Measurements from ENCODE around the gene PFDN1. TPM values are rescaled to one million over a fixed set of nuclear protein-coding genes. Genes with fewer than 3 reads are reported as not detected.

The PFDN1 gene
- total and polyA plus RNA-seq, 7 donors, result 35.9 to 115 (median 55.0) TPM

GRCh38 chr5:140197023-140197422 is 105.9 kb downstream of the PFDN1 start:
- Histone ChIP-seq H3K9me3 (no peaks in the 10 kb centered on the region), H3K27me3 (ENCODE audit: insufficient read depth in 3 of 3, low read length in 2 of 3) (no peaks in the 10 kb centered on the region), H3K36me3 (ENCODE audit: insufficient read depth in 1 of 2, low read depth in 1 of 2) (peaks cover 9 to 36% of the 10 kb centered on the region in 2 donors), H3K4me1 (peaks cover 37% of the 10 kb centered on the region), H3K4me3 (no peak overlapping the region), H3K27ac (no peak overlapping the region)
- intact Hi-C loops (cut with DNase I), result no loop called here
- DNase-seq (no peak), ATAC-seq (no peak)
- 89 to 92% (median 91%) methylated on average over 2 of the region's 2 CpGs for WGBS, 3 donors
- no peak for TF ChIP-seq CTCF (IDR thresholded peaks at IDR 0.05)

- H3K4me3 ChIP-seq, result no peak overlapping the region
- peaks cover 35% of the 10 kb centered on the region for H3K4me1 ChIP-seq
- intact Hi-C loops (cut with DNase I), result no loop called here
- no peak for TF ChIP-seq CTCF (IDR thresholded peaks at IDR 0.05)
- peaks cover 9 to 36% of the 10 kb centered on the region in 2 donors for H3K36me3 ChIP-seq (ENCODE audit: insufficient read depth in 1 of 2, low read depth in 1 of 2)
- ATAC-seq, result no peak
- H3K9me3 ChIP-seq, result no peaks in the 10 kb centered on the region
- 60 to 77% (median 72%) methylated on average over 2 of the region's 2 CpGs for WGBS, 3 donors
- no peaks in the 10 kb centered on the region for H3K27me3 ChIP-seq (ENCODE audit: insufficient read depth in 3 of 3, low read length in 2 of 3)
- DNase-seq, result no peak
- no peak overlapping the region for H3K27ac ChIP-seq
These were observed 106.6 kb downstream of the PFDN1 start for GRCh38 chr5:140196115-140196814.

Other genes with a start within 250 kb of the PFDN1 start
- 10 to 100 TPM; 11.8 to 20.4 (median 19.3) TPM for gene PURA, start 189.0 kb downstream of the PFDN1 start, total RNA-seq
- gene PURA, start 189.0 kb downstream of the PFDN1 start, polyA plus RNA-seq, result 1 to 10 TPM; 3.2 to 8.8 (median 3.4) TPM
- 10 to 100 TPM in 2 of 4 donors, 1 to 10 TPM in 2; 5.1 to 11.6 (median 9.3) TPM for gene IGIP, start 177.2 kb downstream of the PFDN1 start, total RNA-seq
- 1 to 10 TPM; 3.5 to 6.8 (median 3.6) TPM for gene IGIP, start 177.2 kb downstream of the PFDN1 start, polyA plus RNA-seq
- gene CYSTM1, start 127.9 kb downstream of the PFDN1 start, total RNA-seq, result 100 to 1,000 TPM; 193 to 408 (median 285) TPM
- gene CYSTM1, start 127.9 kb downstream of the PFDN1 start, polyA plus RNA-seq, result 100 to 1,000 TPM; 217 to 601 (median 297) TPM
- gene HBEGF, start 43.5 kb upstream of the PFDN1 start, total RNA-seq, result 10 to 100 TPM; 28.9 to 36.7 (median 34.2) TPM
- gene HBEGF, start 43.5 kb upstream of the PFDN1 start, polyA plus RNA-seq, result 10 to 100 TPM; 14.5 to 60.8 (median 27.6) TPM
- not detected for gene SLC4A9, start 57.1 kb upstream of the PFDN1 start, total RNA-seq
- under 1 TPM in 1 of 3 donors, not detected in 2; 0.09 TPM for gene SLC4A9, start 57.1 kb upstream of the PFDN1 start, polyA plus RNA-seq
- 10 to 100 TPM; 50.7 to 86.1 (median 72.0) TPM for gene ANKHD1, start 98.7 kb upstream of the PFDN1 start, total RNA-seq
- gene ANKHD1, start 98.7 kb upstream of the PFDN1 start, polyA plus RNA-seq, result 10 to 100 TPM; 31.2 to 57.1 (median 37.3) TPM
- 100 to 1,000 TPM in 1 of 4 donors, 10 to 100 TPM in 3; 31.7 to 116 (median 40.5) TPM for gene EIF4EBP3, start 244.6 kb upstream of the PFDN1 start, total RNA-seq
- gene EIF4EBP3, start 244.6 kb upstream of the PFDN1 start, polyA plus RNA-seq, result 10 to 100 TPM; 43.8 to 81.8 (median 64.2) TPM